ENCODE data around the gene CENPU. TPM values are rescaled to one million over a fixed set of nuclear protein-coding genes. Genes with fewer than 3 reads are reported as not detected.

CENPU gene
- total and polyA plus RNA-seq, 10 donors = 3.0 to 12.9 (median 5.8) TPM

DNA sequence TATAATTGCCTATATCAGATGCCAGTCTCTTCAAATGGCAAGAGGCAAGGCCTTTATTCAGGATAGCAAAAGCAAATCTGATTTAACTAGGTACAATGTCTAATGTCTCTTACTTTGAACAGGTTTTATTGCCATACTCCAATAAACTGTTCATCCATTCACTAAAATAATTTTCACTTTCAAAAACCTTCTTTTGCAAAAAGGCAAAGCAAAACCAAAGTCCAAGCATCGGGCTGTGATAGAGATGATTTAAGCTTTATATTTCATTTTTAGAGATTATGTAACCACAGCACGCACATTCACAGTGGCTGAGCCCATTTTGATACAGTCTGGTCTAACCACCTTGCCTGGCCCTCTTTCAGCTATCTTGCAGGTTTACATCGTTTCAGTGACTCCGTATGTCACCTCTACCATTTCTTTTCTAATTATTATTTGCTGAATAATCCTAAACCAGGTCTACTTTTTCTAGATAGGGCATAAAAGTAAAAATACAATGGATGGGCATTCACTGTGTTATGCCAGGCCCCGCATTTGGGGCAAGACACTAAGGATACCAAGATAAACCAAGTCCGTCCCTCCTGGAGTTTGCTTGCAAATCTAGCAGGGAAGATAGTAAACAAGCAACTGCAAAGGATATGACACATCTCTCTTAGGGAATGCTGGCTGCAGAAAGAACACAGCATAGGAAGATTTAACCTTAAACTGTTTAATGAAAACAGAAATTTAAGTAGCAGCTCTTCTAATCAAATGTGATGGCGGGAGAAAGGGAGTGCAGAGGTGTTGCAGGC lies 86.4 kb downstream of the CENPU start:
- no peak for DNase-seq
- TF ChIP-seq, protein P1, sequence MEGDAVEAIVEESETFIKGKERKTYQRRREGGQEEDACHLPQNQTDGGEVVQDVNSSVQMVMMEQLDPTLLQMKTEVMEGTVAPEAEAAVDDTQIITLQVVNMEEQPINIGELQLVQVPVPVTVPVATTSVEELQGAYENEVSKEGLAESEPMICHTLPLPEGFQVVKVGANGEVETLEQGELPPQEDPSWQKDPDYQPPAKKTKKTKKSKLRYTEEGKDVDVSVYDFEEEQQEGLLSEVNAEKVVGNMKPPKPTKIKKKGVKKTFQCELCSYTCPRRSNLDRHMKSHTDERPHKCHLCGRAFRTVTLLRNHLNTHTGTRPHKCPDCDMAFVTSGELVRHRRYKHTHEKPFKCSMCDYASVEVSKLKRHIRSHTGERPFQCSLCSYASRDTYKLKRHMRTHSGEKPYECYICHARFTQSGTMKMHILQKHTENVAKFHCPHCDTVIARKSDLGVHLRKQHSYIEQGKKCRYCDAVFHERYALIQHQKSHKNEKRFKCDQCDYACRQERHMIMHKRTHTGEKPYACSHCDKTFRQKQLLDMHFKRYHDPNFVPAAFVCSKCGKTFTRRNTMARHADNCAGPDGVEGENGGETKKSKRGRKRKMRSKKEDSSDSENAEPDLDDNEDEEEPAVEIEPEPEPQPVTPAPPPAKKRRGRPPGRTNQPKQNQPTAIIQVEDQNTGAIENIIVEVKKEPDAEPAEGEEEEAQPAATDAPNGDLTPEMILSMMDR (IDR thresholded peaks at IDR 0.05 in 8 of 11, conservative IDR thresholded peaks at IDR 0.05 in 3 of 11) = no peak
- TF ChIP-seq POLR2A (IDR thresholded peaks at IDR 0.05) (no peak), POLR2AphosphoS5 (IDR thresholded peaks at IDR 0.05) (no peak)
- peaks cover 39 to 86% (median 65%) of the 10 kb centered on the region in 6 donors for H3K4me1 ChIP-seq

GRCh38 chr4:184645904-184646610 lies 87.8 kb downstream of the CENPU start:
- H3K4me1 ChIP-seq = peaks cover 42 to 87% (median 74%) of the 10 kb centered on the region in 6 donors
- 53 to 65% (median 63%) methylated on average over 6 of the region's 6 CpGs for WGBS, 5 donors
- H3K27ac ChIP-seq = peak overlapping the region in 6 of 8 donors; percentile 7 to 99 (median 96)
- no peak for TF ChIP-seq POLR2A (IDR thresholded peaks at IDR 0.05)
- TF ChIP-seq POLR2AphosphoS5 (IDR thresholded peaks at IDR 0.05) = no peak
- TF ChIP-seq, protein P1 (IDR thresholded peaks at IDR 0.05 in 8 of 11, conservative IDR thresholded peaks at IDR 0.05 in 3 of 11) = no peak
- no peaks in the 10 kb centered on the region for H3K27me3 ChIP-seq (replicated peaks in 1 of 7)
- intact Hi-C loops (cut with DNase I; ENCODE audit: low total_unique reads) = loop anchor here (10.0 kb wide), 1 partner anchor 101 kb away; no protein-coding TSS in a partner anchor
- peak overlapping the region in 1 of 8 donors; percentile 89 for H3K4me3 ChIP-seq
- H3K36me3 ChIP-seq = peaks cover 0 to 60% (median 0%) of the 10 kb centered on the region in 6 donors
- DNase-seq = no peak
- H3K9me3 ChIP-seq = no peaks in the 10 kb centered on the region

More for the DNA sequence above, 86.4 kb downstream of the CENPU start:
- intact Hi-C loops (cut with DNase I; ENCODE audit: low total_unique reads) = loop anchor here (10.0 kb wide), 1 partner anchor 103 kb away; no protein-coding TSS in a partner anchor
- peak overlapping the region in 6 of 8 donors; percentile 93 to 99 (median 98) for H3K27ac ChIP-seq
- no peaks in the 10 kb centered on the region for H3K9me3 ChIP-seq
- H3K27me3 ChIP-seq (replicated peaks in 1 of 7) = no peaks in the 10 kb centered on the region
- WGBS, 5 donors = 60 to 74% (median 63%) methylated on average over 7 of the region's 7 CpGs
- H3K36me3 ChIP-seq = peaks cover 0 to 46% (median 0%) of the 10 kb centered on the region in 6 donors
- H3K4me3 ChIP-seq = peak overlapping the region; percentile 62 to 90 (median 78)

DNA sequence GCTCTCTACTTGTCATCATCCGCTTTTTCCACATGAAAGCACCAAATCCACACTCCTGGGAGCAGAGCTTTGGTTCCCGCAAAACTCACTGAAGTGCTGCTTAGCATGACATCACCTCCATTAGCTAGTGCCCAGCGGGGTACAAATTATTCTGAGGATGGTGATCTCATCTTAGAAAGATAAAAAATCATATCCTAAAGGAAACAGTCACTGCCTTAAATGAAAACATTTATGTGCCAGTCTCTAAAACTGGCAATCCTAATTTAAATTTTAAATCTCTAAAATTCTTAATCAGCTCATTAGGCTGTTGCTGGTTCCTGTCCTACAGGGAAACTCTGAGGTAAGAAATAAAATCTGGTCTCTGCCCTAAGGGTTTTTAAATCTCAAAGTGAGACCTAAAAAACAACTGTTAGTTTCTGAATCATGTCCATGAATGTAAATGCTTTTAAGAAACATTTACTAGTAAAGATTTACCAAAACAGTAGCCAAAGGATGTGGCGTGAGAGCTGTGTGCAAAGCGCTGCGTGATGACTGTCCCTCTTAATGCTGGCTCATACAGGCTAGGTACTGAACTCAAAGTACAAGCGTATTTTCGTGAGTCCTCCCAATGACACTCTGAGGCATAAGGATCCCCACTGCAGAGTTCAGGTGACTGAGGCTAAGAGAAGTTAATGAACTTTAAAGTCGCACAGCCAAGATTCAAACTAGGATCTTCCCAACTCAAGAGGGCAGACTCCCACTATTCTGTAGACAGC lies 89.2 kb downstream of the CENPU start:
- no peak for TF ChIP-seq POLR2A (IDR thresholded peaks at IDR 0.05)
- TF ChIP-seq, protein P1 (IDR thresholded peaks at IDR 0.05 in 8 of 11, conservative IDR thresholded peaks at IDR 0.05 in 3 of 11) = no peak
- no peak for TF ChIP-seq POLR2AphosphoS5 (IDR thresholded peaks at IDR 0.05)
- Histone ChIP-seq H3K36me3 (peaks cover 0 to 62% (median 0%) of the 10 kb centered on the region in 6 donors), H3K27me3 (replicated peaks in 1 of 7) (no peaks in the 10 kb centered on the region), H3K9me3 (no peaks in the 10 kb centered on the region), H3K27ac (peak overlapping the region in 4 of 8 donors; percentile 2 to 52 (median 21)), H3K4me3 (no peak overlapping the region), H3K4me1 (peaks cover 38 to 89% (median 73%) of the 10 kb centered on the region in 6 donors)
- WGBS, 5 donors = 78 to 86% (median 83%) methylated on average over 8 to 9 of the region's 9 CpGs
- no peak for DNase-seq
- intact Hi-C loops (cut with DNase I; ENCODE audit: low total_unique reads) = loop anchor here (10.0 kb wide), 1 partner anchor 100 kb away; no protein-coding TSS in a partner anchor

Other genes starting within 250 kb of the CENPU start
- 10 to 100 TPM; 26.1 to 48.3 (median 30.3) TPM for gene CASP3, start 84.6 kb downstream of the CENPU start, total RNA-seq
- gene CASP3, start 84.6 kb downstream of the CENPU start, polyA plus RNA-seq = 10 to 100 TPM; 12.1 to 21.2 (median 20.2) TPM
- 10 to 100 TPM; 17.0 to 46.7 (median 22.8) TPM for gene PRIMPOL, start 84.4 kb downstream of the CENPU start, total RNA-seq
- gene PRIMPOL, start 84.4 kb downstream of the CENPU start, polyA plus RNA-seq = 10 to 100 TPM; 27.1 to 39.9 (median 39.2) TPM
- 100 to 1,000 TPM in 6 of 7 donors, 10 to 100 TPM in 1; 79.9 to 333 (median 142) TPM for gene ACSL1, start 91.9 kb upstream of the CENPU start, total RNA-seq
- gene ACSL1, start 91.9 kb upstream of the CENPU start, polyA plus RNA-seq = 10 to 100 TPM; 17.6 to 30.3 (median 22.3) TPM